LNCAP (cell line): ENCODE results near the gene NR1H3.

Experiments used
- TF ChIP-seq, protein P1 (sequence below): fragments of 450-650 bp; IDR thresholded peaks from 2 replicates; pipeline ENCODE4 v1.5.1; 2017; ENCODE audit warnings: mild to moderate bottlenecking

NR1H3 gene

DNA sequence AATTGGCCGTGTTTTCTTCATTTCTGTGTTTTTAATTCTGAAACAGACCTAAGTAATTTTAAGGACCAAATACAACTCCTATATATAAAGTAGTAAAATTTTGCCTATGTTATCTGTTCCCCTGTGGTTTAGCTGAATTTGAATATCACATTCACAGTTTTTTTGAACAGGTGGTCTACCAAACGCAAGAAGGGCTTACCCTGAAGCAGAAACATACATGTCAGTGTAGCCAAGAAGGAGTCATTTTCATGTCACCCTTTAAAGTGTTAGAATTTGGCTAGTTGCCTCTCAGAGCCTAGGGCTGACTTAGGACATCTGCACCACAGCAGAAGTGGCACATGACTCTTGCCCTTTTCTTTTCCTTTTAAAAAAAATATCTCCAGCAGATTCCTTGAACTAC, 60.4 kb downstream of the NR1H3 start:
- TF ChIP-seq, protein P1, sequence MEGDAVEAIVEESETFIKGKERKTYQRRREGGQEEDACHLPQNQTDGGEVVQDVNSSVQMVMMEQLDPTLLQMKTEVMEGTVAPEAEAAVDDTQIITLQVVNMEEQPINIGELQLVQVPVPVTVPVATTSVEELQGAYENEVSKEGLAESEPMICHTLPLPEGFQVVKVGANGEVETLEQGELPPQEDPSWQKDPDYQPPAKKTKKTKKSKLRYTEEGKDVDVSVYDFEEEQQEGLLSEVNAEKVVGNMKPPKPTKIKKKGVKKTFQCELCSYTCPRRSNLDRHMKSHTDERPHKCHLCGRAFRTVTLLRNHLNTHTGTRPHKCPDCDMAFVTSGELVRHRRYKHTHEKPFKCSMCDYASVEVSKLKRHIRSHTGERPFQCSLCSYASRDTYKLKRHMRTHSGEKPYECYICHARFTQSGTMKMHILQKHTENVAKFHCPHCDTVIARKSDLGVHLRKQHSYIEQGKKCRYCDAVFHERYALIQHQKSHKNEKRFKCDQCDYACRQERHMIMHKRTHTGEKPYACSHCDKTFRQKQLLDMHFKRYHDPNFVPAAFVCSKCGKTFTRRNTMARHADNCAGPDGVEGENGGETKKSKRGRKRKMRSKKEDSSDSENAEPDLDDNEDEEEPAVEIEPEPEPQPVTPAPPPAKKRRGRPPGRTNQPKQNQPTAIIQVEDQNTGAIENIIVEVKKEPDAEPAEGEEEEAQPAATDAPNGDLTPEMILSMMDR: no peak
